SK-MEL-5 (cell line): ENCODE measurements around the gene YIPF1. TPM values are rescaled to one million over a fixed set of nuclear protein-coding genes. Genes with fewer than 3 reads are reported as not detected.
"Not testable (repeated sequence)": the region's sequence is repeated elsewhere in the genome, so short reads cannot be mapped to it uniquely, and the experiment has no call there.

Experiments
- DNase-seq: peaks from one replicate; pipeline ENCODE4 v3.0.0-alpha.2; 2016; ENCODE audit warnings: low read depth, low spot score
- in situ Hi-C: cut with HindIII; loops from 2 replicates; pipeline ENCODE4 v1.10.0; 2016; ENCODE audit warnings: low sequenced_read_pairs, high pct_unique_total_duplicates, low pct_unique_long_range_greater_than_20kb
- total RNA-seq: library from RNA; depleted of rRNA; stranded (reverse); fragments of >200 nt; shearing (Covaris generic); gene quantifications from 2 replicates; pipeline ENCODE4 v1.2.3, GENCODE V29; 2014

Gene YIPF1
- total RNA-seq, 1 experiment from 2014 or later, result 37.5 TPM

DNA sequence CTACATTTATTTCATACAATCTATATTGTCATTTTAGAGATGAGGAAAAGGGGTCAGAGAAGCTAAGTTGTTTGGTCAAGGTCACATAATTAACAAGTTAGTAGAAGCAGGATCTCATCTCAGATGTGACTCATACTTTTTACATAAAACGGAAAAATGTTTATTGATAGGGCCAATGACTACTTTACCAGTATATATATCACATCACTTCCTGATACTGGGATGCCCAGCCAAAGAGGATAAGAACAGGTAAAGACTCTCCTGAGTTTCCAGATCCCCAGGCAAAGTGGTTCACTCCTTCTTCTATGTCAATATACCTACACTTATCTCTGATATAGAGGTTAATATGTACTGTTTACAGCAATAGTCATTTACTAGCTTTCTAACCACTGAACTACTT lies 21.0 kb downstream of the YIPF1 start:
- in situ Hi-C loops, result no loop called here
- no peak for DNase-seq

DNA sequence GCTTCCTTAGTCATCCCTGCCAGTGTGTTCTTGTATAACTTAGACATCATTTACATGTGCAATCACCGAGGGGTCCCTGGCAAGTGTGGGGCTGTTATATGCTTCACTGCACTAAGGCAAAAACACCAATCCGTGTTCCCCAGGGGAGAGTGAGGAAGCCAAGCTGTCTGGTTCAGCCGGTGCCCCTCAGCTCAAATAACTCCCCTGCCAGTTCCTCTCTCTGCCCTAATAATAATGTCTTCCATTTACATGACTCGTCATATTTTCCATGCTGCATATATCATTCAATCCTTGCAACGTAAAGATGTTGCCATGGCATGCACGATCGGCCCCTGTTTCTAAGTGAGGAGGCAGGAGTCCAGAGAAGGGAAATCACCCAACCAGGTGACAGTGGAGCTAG lies 27.1 kb downstream of the YIPF1 start:
- in situ Hi-C loops, result no loop called here
- no peak for DNase-seq

DNA sequence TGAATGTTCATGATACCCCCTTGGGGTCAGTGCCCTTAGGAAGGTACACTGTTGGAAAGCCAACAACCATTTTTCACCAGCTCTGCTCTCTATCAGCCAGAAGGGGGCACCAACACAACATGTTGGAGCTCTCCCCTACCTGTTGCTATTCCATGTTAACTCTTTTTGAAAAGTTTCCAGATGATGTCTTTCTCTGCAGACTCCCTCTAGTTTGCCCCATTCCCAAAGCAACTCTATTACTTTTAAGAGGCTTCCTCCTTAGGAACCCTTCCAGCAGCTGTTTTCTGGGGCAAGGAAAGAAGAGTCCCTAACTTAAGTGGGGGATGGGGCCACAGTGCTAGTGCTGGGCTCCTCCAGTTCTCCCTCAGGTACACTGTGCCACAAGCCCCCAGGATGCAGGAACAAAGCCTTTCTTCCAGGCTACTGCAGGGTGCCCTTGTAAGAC lies 28.6 kb downstream of the YIPF1 start:
- in situ Hi-C loops, result no loop called here
- DNase-seq, result peak; percentile 71

DNA sequence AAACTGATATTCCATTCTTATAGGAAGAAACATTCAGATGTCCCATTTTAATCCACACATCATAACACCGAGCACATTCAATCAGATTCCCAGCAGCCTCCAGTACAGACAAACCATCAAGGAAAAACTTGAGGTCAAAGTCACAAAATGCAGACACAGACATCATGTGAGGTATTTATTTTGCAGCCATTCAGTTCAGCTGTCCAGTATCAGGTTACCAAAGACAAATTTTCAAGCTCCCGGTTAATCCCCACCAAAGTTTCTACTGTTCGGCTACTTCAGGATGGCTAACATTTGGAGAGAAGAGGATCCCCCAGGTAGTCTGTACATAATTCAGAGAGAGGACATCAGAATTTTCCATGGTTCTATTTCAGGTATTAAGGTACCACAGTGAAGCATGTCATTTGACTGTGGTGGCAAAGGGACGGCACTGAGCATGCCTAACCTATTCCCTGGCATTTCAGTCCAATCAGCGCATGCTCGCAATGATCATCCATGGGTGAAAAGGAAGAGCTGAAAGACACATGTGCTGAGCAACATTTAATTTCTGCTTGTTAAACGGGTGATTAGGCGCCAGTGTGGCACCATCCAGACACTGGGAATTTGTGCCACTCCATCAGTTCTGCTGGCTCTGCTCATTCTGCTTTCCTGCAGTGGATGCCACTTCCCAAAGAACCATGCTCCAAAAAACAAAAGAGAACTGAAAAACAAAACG lies 37.9 kb downstream of the YIPF1 start:
- in situ Hi-C loops, result no loop called here
- DNase-seq, result no peak

DNA sequence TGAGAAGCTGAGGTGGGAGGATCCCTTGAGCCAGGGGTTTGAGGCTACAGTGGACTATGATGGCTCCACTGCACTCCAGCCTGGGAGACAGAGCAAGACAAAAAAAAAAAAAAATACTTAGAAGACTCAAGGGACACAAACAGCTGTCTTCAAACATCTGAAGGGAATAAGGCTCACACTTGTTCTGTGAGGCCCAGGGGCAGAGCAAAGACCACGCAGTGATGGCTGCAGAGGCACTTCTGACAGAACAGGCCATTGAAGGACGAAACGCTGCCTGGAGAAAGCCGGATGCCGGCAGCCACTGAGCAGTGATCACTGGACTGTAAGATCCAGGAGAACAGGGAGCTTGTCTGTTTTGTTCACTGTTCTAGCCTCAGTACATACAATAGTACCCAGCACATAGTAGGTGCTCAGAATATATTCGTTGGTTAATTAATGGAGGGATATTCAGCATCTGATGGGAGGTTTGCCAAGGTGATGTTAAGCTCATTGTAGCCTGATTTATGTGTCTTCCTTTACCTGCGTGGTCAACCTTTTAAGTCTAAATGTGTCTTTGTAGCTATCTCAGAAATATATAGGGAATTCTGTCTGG lies 39.4 kb downstream of the YIPF1 start:
- in situ Hi-C loops, result no loop called here
- DNase-seq, result peak; percentile 32

DNA sequence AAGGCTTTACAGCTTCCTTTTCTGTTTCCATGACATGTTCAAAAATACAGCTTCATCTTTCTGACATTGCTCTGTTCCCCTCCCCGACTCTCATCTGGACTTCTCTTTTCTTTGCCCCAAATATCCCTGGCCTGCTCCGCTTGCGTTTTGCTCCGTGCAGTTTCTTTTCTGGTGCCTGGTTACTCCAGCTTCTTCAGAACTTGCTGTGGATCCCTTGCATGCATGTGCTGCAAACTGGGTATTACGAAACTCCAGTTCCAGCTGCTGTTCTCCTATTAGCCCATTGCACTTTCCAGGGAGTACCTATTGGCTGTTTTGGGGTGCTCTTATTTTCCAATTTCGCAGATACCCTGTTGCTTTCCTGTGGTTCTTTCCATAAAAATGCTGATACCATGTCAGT lies 41.6 kb downstream of the YIPF1 start:
- in situ Hi-C loops, result no loop called here
- no peak for DNase-seq

DNA sequence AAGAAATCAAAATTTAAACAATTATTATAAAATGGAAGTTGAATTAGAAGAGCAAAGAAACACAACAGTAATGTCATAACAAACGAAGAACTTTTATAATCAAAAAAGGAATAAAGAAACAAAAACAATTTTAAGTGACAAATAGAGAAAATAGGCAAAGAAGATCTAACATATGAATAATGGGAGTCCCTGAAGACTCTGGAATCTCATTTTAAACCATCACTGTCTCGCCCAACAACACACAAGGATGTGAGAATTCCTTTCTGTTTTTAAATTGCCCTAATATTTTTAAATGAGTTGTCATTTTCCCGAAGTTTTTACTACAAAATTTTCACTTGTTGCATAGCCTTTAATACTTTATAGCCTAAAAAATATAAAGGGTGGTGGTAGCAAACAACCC lies 47.2 kb downstream of the YIPF1 start:
- DNase-seq, result no peak
- in situ Hi-C loops, result no loop called here

DNA sequence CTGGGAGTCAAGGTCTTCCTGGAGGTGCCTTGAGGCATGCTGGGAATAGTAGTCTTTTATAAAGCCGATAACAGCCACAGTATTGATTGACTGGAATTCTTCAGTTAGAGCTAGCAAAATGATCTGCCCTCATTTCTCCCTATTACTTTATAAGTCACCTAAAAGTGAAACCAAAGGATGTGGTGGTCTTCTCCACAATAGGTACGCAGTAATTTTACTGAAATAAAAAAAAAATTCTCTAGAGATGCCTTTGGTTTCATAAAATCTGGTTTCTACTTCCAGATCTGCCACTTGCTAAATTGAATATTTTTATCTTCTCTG lies 51.0 kb downstream of the YIPF1 start:
- DNase-seq, result no peak
- in situ Hi-C loops, result no loop called here

DNA sequence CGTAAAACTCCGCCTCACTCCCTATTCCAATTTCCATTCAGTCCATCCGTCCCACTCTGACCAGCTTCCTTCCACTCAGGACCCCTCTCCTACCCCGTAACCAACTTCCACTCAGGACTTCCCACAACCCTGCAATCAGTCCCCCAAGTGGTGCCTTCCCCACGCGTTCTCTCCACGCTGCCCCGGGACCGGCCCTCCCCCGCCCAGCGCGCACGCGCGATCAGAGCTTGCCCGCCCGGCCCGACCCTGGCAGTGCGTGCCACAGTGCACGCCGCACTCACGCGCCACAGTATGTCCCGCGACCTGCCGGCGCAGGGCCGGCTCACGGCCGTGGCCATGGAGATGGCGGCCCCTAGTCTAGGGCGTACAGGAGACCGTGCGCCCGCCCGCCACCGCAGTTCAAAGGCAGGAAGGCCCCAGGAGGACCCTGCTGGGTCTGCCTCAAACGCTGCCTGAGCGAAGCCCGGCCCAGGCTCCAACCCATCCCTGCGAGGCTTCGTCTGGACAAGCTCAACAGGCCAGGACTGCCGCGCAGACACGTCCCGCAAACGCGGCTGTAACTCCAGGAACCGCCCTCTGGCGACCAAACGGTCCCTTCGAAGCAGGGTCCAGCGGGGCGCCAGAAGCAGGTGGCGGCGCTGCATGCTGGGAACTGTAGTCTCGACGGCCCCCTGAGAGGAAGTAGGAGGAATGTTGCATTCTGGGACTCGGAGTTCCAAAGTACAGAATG lies 51.5 kb downstream of the YIPF1 start, which contains the start of gene NDC1:
TSS of gene NDC1 (minus strand) at position 373 of the 730 bp plus-strand sequence. CDS start at position 338, 35 bp downstream.
- in situ Hi-C loops, result no loop called here

DNA sequence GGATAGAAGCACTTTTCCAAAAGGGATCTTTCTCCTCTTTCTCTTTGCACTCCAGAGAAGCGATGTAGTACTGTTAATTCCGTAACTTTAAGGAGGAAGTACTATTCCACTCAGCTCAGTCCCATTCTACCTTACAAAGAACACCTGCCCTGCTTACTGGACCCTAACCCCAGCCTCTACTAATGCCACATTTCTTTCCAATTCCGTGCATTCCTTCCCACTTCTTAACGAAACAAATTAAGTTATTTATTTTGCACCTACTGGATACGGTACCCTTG lies 52.0 kb downstream of the YIPF1 start:
- no peak for DNase-seq
- in situ Hi-C loops, result no loop called here

More for the DNA sequence above, 51.5 kb downstream of the YIPF1 start, which contains the start of gene NDC1:
- DNase-seq, result peak; percentile 96

DNA sequence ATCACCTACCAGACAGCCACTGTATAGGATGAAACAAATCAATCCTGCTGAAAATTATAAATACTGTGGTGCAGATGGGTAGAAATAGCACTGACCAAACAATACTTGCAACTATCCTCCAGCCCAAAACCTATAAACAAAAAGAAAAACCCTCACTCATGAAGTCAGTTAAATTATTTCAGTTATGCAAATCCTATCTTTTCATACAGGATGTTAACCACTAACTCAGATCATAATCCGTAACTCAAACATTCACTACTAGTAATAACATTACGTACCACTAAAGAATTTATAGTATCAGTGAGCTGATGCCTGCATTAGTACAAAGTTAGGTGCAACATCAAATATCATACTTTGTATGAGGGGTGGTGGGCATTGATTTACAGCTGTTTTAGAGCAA lies 54.1 kb downstream of the YIPF1 start:
- in situ Hi-C loops, result no loop called here
- DNase-seq, result no peak

DNA sequence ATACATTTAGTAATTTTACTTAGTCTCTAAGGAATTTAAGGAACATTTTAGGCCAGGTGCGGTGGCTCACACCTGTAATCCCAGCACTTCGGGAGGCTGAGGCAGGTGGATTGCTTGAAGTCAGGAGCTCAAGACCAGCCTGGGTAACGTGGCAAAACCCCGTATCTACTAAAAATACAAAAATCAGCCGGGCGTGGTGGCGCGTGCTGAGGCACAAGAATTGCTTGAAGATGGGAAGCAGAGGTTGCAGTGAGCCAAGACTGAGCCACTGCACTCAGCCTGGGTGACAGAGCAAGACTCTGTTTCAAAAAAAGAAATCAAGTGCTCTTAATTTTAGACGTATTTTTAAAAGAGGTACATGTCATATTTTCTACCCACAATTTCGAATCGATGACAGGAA lies 54.8 kb downstream of the YIPF1 start:
- no peak for DNase-seq
- in situ Hi-C loops, result no loop called here

DNA sequence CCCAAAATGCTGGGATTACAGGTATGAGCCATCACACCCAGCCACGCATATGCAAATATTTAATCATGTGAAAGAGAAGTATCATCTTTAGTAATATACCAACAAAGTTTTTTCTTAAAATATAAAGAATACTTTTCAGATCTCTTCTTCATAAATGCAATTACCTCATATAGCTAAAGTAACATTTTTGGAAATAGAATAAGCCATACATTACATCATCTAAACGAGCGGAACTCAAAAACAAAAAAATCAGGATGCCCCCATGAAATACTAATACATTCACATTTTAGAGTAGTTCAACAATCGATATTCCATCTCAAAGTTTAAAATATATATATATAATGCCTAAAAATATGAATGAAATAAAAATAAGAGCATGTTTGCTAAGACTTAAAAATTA lies 56.2 kb downstream of the YIPF1 start:
- no peak for DNase-seq
- in situ Hi-C loops, result no loop called here

DNA sequence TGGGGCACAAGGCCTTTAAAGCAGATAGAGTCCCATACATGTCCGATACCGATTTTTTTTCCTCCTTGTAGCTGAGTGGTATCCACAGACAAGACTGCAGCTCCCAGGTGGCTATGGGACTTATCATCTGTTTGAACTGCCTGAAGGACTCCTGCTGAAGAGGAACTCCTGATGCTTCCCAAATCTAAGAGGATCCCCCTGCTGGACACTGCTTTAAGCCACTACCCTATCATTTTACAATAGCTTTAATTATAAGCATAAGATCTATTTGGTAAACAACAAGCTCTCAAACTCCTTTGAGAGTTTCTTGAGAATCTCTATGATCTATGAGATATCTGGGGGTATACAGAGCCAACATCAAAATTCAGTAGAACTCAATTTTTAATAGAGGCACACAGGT lies 63.2 kb downstream of the YIPF1 start:
- in situ Hi-C loops, result no loop called here
- DNase-seq, result peak; percentile 32

DNA sequence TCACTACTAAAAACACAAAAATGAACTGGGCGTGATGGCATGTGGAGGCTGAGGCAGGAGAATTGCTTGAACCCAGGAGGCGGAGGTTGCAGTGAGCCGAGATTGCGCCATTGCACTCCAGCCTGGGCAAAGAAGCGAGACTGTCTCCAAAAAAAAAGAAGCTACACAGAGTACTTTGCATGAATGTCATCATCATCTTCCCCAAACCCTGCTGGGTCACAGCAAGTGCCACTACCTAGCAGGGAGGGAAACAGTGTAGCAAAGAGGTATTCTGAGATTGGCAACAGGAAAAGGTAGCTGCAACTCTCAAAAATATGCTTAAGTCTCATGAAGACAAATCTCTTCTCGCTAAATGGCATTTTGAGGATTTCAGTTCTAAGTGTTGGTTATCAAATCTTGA lies 64.3 kb downstream of the YIPF1 start:
- in situ Hi-C loops, result no loop called here
- no peak for DNase-seq

DNA sequence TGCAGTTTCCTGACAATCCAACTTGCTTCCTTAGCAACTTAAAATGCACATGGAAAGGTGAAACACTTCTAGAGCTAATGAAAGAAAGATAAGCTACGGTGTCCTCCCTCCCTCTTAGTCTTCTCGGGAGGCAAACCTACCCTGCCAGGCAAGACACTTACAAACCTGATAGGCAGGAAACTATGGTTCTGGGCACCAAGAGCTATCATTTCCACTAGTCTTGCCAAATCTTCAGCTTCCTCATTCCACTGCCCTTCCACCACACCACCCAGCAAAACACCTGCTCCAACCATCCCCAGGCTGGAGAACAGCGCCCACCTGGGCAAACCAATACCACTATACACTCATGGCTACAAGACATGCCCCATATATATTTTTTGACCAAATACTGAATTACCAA lies 66.7 kb downstream of the YIPF1 start:
- DNase-seq, result no peak
- in situ Hi-C loops, result no loop called here

DNA sequence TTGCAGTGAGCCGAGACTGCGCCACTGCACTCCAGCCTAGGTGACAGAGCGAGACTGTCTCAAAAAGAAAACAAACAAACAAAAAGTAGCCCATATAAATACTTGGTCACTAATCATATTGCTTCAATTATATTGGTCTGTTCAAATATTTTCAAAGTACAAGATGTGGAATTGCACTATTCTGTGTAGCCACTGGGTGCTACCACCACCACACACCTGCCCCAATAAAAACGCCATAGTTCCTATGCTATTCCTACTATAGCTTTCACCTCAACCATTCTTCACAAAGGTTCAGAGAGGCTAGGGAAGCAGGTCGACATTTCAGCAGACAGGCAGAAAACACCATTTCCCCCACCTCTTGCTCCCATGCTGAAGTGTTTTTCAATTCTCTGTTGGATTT lies 68.2 kb downstream of the YIPF1 start:
- no peak for DNase-seq
- in situ Hi-C loops, result no loop called here

DNA sequence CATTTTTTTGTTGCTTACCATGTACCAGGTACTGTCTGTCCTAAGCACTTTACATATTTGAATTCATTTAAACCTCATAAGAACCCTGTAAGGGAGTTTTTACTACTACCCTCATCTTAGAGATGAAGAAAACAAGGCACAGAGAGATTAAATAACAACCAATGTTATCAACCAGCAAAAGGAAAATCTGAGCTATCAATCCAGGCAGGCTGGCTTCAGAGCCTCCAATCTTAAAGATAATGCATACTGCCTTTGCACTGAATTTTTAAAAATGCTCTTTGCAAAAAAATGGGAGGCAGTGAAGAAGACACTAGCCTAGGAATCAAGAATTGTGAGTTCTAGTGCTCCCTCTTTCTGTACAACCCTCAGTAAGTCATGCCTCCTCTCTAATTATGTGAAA lies 70.2 kb downstream of the YIPF1 start:
- in situ Hi-C loops, result no loop called here
- no peak for DNase-seq

DNA sequence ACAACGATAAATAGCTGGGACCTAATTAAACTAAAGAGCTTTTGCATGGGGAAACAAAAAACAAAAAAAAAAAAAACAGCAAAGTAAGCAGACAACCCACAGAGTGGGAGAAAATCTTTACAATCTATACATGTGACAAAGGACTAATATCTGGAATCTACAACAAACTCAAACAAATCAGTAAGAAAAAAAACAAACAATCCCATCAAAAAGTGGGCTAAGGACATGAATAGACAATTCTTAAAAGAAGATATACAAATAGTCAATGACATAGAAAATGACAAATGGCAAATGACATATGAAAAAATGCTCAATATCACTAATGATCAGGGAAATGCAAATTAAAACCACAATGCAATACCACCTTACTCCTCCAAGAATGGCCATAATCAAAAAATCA lies 73.0 kb downstream of the YIPF1 start:
- in situ Hi-C loops, DNase-seq: not testable (repeated sequence)
